Mesenchymal stem cell (in vitro differentiated cells and primary cell): ENCODE results near the gene RHCE.
"Not testable (repeated sequence)": the region's sequence is repeated elsewhere in the genome, so short reads cannot be mapped to it uniquely, and the experiment has no call there.

ENCODE experiments used
- DNase-seq: peaks from one replicate; pipeline ENCODE4 v3.0.0-alpha.2; 2013
- H2AFZ ChIP-seq: one replicate; pipeline ENCODE4 v1.6.1; 2013; ENCODE audit warnings: low read depth, mild to moderate bottlenecking, control low read depth, inconsistent platforms, low read length, moderate library complexity
- H2AK5ac ChIP-seq: 2 replicates; pipeline ENCODE4 v1.6.1; 2013; ENCODE audit warnings: low read length, moderate library complexity, mild to moderate bottlenecking, inconsistent platforms; ENCODE audit not compliant: severe bottlenecking
- H2BK120ac ChIP-seq: one replicate; pipeline ENCODE4 v1.6.1; 2013; ENCODE audit warnings: low read depth, mild to moderate bottlenecking, inconsistent platforms, low read length, moderate library complexity
- H2BK12ac ChIP-seq, 2 experiments: one replicate each; pipeline ENCODE4 v1.6.1; 2013; ENCODE audit warnings: inconsistent platforms in 2 of 2, low read length in 2 of 2, mild to moderate bottlenecking in 2 of 2, moderate library complexity in 2 of 2, control low read depth in 1 of 2
- H2BK15ac ChIP-seq: one replicate; pipeline ENCODE4 v1.6.1; 2013; ENCODE audit warnings: mild to moderate bottlenecking, low read depth, inconsistent platforms; ENCODE audit not compliant: poor library complexity, severe bottlenecking
- H2BK5ac ChIP-seq: 2 replicates; pipeline ENCODE4 v1.6.1; 2013; ENCODE audit warnings: low read depth, mild to moderate bottlenecking, low read length, control low read depth, inconsistent platforms; ENCODE audit not compliant: poor library complexity, severe bottlenecking
- H3K14ac ChIP-seq, 2 experiments: one replicate each; pipeline ENCODE4 v1.6.1; 2013; ENCODE audit warnings: inconsistent platforms in 2 of 2, low read length in 2 of 2, control low read depth in 1 of 2, mild to moderate bottlenecking in 1 of 2, moderate library complexity in 1 of 2
- H3K18ac ChIP-seq, 2 experiments: one replicate each; pipeline ENCODE4 v1.6.1; 2013; ENCODE audit warnings: inconsistent platforms in 2 of 2, low read length in 2 of 2, control low read depth in 1 of 2, low read depth in 1 of 2, mild to moderate bottlenecking in 1 of 2
- H3K23ac ChIP-seq, 2 experiments: one replicate each; pipeline ENCODE4 v1.6.1; 2013; ENCODE audit warnings: inconsistent platforms in 2 of 2, low read length in 2 of 2, mild to moderate bottlenecking in 2 of 2, moderate library complexity in 2 of 2, control low read depth in 1 of 2
- H3K27ac ChIP-seq: 2 replicates; pipeline ENCODE4 v1.5.1; 2013; ENCODE audit warnings: mild to moderate bottlenecking, moderate library complexity, low read length, control low read depth, inconsistent platforms; ENCODE audit not compliant: poor library complexity, severe bottlenecking
- H3K27me3 ChIP-seq, 2 experiments: 2 replicates each; pipeline versions ENCODE4 v1.6.1 to v1.7.0; 2013; ENCODE audit warnings: low read length in 2 of 2, mild to moderate bottlenecking in 2 of 2, moderate library complexity in 2 of 2, control low read depth in 1 of 2, inconsistent platforms in 1 of 2; ENCODE audit not compliant: control insufficient read depth in 1 of 2, insufficient read depth in 1 of 2
- H3K36me3 ChIP-seq, 2 experiments: 2 replicates each; pipeline versions ENCODE4 v1.6.1 to v1.7.0; 2013; ENCODE audit warnings: low read length in 2 of 2, control low read depth in 1 of 2, inconsistent platforms in 1 of 2, low read depth in 1 of 2, mild to moderate bottlenecking in 1 of 2; ENCODE audit not compliant: insufficient read depth in 2 of 2, control insufficient read depth in 1 of 2
- H3K4ac ChIP-seq, 2 experiments: one replicate each; pipeline ENCODE4 v1.6.1; 2013; ENCODE audit warnings: inconsistent platforms in 2 of 2, low read length in 2 of 2, mild to moderate bottlenecking in 2 of 2, moderate library complexity in 2 of 2, control low read depth in 1 of 2, low read depth in 1 of 2
- H3K4me1 ChIP-seq: 2 replicates; pipeline ENCODE4 v1.6.1; 2013; ENCODE audit warnings: low read depth, low read length, control low read depth; ENCODE audit not compliant: control insufficient read depth, insufficient read depth
- H3K4me2 ChIP-seq: 2 replicates; pipeline ENCODE4 v1.6.1; 2013; ENCODE audit warnings: low read length, mild to moderate bottlenecking, inconsistent platforms; ENCODE audit not compliant: poor library complexity, severe bottlenecking
- H3K4me3 ChIP-seq, 2 experiments: 2 replicates each; pipeline versions ENCODE4 v1.5.1 to v1.7.0; 2013; ENCODE audit warnings: low read length in 2 of 2, mild to moderate bottlenecking in 2 of 2, control low read depth in 1 of 2, low read depth in 1 of 2; ENCODE audit not compliant: insufficient read depth in 1 of 2
- H3K79me1 ChIP-seq: replicated peaks from 2 replicates; pipeline ENCODE4 v1.6.1; 2013; ENCODE audit warnings: mild to moderate bottlenecking, control low read depth, low read length, inconsistent platforms; ENCODE audit not compliant: poor library complexity, severe bottlenecking
- H3K9ac ChIP-seq: 2 replicates; pipeline ENCODE4 v1.7.0; 2013; ENCODE audit warnings: mild to moderate bottlenecking, low read length, moderate library complexity
- H3K9me3 ChIP-seq: 2 replicates; pipeline ENCODE4 v1.7.0; 2013; ENCODE audit warnings: mild to moderate bottlenecking, low read length; ENCODE audit not compliant: control insufficient read depth
- H4K8ac ChIP-seq: one replicate; pipeline ENCODE4 v1.6.1; 2013; ENCODE audit warnings: inconsistent platforms, mild to moderate bottlenecking, low read length, moderate library complexity
- H4K91ac ChIP-seq: one replicate; pipeline ENCODE4 v1.6.1; 2013; ENCODE audit warnings: mild to moderate bottlenecking, low read length, inconsistent platforms
- WGBS: methylation state at CpG from one replicate; pipeline ENCODE4 v1.1.7; 2013; ENCODE audit warnings: mixed read lengths; 5-methylcytosine and 5-hydroxymethylcytosine counted together

The RHCE gene

DNA sequence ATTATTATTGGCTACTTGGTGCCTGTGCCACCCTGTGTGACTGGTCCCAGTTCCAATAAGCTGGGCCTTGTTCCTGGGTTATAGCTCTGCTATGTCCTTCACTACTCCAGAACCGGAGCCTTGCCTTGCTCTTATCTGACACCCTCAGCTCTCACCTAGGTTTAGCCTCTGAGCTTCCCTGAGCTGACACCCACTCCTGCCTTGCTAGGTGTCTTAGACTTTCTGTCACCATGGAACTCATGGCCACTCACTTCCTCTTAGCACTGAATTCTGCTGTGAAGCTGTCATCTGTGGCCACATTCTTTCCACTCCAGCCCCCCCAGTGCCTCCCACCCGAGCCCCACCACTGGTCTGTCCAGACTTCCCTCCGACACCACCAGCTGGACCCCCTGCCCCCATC, 30.9 kb downstream of the RHCE start:
- not testable (repeated sequence) for H3K4ac ChIP-seq, DNase-seq, H3K4me2 ChIP-seq, H2AK5ac ChIP-seq, H2AFZ ChIP-seq, H3K14ac ChIP-seq, H4K91ac ChIP-seq, H3K27ac ChIP-seq, H2BK120ac ChIP-seq, H3K9ac ChIP-seq, H2BK15ac ChIP-seq, H3K79me1 ChIP-seq, H3K23ac ChIP-seq, H3K18ac ChIP-seq, H3K4me1 ChIP-seq, H3K36me3 ChIP-seq, H2BK12ac ChIP-seq, H3K27me3 ChIP-seq, H4K8ac ChIP-seq, H3K9me3 ChIP-seq, H3K4me3 ChIP-seq, H2BK5ac ChIP-seq
- 77% methylated on average over 3 of the region's 3 CpGs for WGBS

DNA sequence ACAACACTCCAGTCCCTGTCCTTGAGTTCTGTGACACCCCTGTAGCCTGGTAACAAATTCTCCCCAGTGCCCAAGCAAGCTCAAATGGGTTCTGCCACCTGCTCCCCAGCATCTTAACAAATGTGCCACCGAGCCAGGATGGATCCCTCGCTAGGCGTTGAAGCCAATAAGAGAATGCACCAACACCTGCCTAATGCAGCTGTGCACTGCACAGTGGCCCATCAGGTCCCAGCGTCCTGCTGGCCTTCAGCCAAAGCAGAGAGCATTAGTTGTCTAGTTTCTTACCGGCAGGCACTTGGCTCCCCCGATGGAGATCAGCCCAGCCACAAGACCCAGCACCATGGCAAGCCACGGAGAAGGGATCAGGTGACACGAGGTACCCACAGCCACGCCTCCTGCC, 31.9 kb downstream of the RHCE start:
- not testable (repeated sequence) for H4K8ac ChIP-seq, H3K4ac ChIP-seq, H2BK15ac ChIP-seq, H3K9me3 ChIP-seq, H2BK12ac ChIP-seq, H3K27ac ChIP-seq, H3K4me3 ChIP-seq, H3K4me1 ChIP-seq, H4K91ac ChIP-seq, DNase-seq, H2AFZ ChIP-seq, H2BK120ac ChIP-seq, H3K23ac ChIP-seq, H3K79me1 ChIP-seq, H2BK5ac ChIP-seq, H3K14ac ChIP-seq, H3K9ac ChIP-seq, H2AK5ac ChIP-seq, H3K18ac ChIP-seq, H3K27me3 ChIP-seq, H3K4me2 ChIP-seq, H3K36me3 ChIP-seq
- 93% methylated on average over 3 of the region's 9 CpGs for WGBS

DNA sequence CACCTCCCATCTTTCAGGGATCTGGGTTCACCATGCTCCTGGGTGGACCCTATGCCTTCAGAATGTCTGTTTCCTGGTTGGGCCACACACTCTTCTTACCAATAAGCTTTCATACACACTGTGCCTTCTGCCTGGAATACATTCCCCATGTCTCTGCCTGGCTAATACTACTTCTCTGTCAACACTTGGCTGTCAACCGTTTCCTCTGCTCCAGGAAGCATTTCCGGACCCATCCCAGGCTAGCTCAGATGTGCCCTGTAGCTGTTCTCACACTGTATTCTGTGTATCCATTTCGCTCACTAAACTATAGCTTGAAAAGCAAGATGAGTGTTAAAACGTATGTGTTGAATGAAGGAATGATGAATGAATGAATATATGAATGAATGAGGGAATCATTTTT, 33.5 kb downstream of the RHCE start:
- 93% methylated on average over 2 of the region's 4 CpGs for WGBS

DNA sequence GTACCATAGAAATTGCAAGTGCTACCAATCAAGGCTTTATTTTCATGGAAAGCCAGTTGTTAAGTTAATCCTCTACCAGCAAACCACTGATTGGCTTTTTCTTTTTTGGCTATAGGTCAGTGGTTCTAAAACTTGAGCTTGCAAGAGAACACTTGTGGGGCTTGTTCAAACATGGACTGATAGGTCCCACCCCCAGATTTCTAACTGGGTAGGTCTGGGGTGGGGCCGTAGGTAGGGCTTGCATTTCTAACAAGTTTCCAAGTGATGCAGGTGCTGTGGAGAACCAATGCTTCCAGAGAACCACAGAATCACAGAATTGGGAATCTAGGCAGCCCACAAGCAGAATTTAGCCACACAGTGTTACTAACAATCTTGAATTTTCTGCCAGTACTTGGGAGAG, 36.8 kb downstream of the RHCE start:
- not testable (repeated sequence) for H3K14ac ChIP-seq, H2BK120ac ChIP-seq, H3K79me1 ChIP-seq, H4K91ac ChIP-seq, H2AK5ac ChIP-seq, H3K27me3 ChIP-seq, H2BK12ac ChIP-seq, H3K9me3 ChIP-seq, H2BK5ac ChIP-seq, H3K4me2 ChIP-seq, DNase-seq, H3K18ac ChIP-seq, H4K8ac ChIP-seq, H2AFZ ChIP-seq, H3K9ac ChIP-seq, H3K4ac ChIP-seq, H3K4me1 ChIP-seq, H3K23ac ChIP-seq, H3K36me3 ChIP-seq, H3K4me3 ChIP-seq, H2BK15ac ChIP-seq, H3K27ac ChIP-seq
- WGBS = no CpG with 5 or more reads among the region's 1 CpG

More for the DNA sequence above, 33.5 kb downstream of the RHCE start:
- not testable (repeated sequence) for H3K14ac ChIP-seq, H3K18ac ChIP-seq, H3K36me3 ChIP-seq, DNase-seq, H3K9ac ChIP-seq, H2BK15ac ChIP-seq, H3K4me2 ChIP-seq, H2BK120ac ChIP-seq, H3K9me3 ChIP-seq, H2AK5ac ChIP-seq, H3K27ac ChIP-seq, H4K91ac ChIP-seq, H3K79me1 ChIP-seq, H3K4me3 ChIP-seq, H2BK5ac ChIP-seq, H3K23ac ChIP-seq, H3K4ac ChIP-seq, H3K27me3 ChIP-seq, H2AFZ ChIP-seq, H4K8ac ChIP-seq, H2BK12ac ChIP-seq, H3K4me1 ChIP-seq
